KOPT-K1 (cell line): ENCODE measurements around the gene ZNF92.
"Not testable (repeated sequence)": the region's sequence is repeated elsewhere in the genome, so short reads cannot be mapped to it uniquely, and the experiment has no call there.

ENCODE experiments used
- H3K27ac ChIP-seq: fragments of 200-600 bp; sonication (generic); 2 replicates; pipeline ENCODE4 v1.5.1; 2016; ENCODE audit warnings: antibody characterized with exemption, mild to moderate bottlenecking, low read depth, low read length; ENCODE audit not compliant: poor library complexity, severe bottlenecking
- H3K36me3 ChIP-seq: fragments of 200-600 bp; sonication (generic); 2 replicates; pipeline ENCODE4 v1.5.1; 2017; ENCODE audit warnings: antibody characterized with exemption, mild to moderate bottlenecking, low read length, moderate library complexity; ENCODE audit not compliant: insufficient read depth
- H3K9me3 ChIP-seq: fragments of 200-600 bp; sonication (generic); 2 replicates; pipeline ENCODE4 v1.5.1; 2017; ENCODE audit warnings: antibody characterized with exemption, low read length, mild to moderate bottlenecking; ENCODE audit not compliant: insufficient read depth, poor library complexity, severe bottlenecking

Gene ZNF92

DNA sequence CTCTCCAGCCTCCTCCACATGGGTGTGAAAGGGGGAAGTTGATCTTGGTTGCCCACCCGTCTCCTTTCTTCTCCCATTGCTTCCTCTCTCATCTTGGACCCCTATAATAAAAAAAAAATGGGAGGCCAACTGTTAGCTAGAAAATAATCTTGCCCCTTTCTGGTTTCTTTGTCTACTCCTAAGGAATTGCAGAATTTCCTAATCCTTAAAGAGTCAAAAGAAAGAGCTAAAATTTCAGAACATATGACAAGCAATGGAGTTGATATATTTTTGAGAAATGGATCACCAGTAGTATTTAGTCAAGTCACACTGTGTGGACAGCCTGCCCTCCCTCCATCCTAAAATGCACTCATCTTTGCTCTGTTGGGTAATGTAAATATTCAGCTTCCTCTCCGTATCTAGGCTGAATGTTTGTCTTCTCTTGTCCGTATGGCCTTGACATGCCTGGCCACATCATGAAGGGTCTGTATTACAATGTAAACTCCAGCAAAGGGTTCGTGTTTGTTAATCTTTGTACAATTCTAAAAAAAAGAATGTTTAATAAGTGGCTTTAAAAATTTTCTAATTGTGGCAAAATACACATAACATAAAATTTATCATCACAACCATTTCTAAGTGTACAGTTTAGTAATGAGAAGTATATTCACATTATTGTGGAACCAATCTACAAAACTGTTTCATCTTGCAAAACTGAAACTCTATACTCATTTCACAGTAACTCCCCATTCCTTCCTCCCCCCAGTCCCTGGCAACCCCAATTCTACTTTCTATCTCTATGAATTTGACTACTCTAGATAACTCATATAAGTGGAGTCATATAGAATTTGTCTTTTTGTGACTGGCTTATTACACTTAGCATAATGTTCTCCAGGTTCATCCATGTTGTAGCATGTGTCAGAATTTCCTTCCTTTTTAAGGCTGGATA, 71.5 kb downstream of the ZNF92 start:
- H3K9me3 ChIP-seq, result peaks cover 10% of the 10 kb centered on the region
- H3K36me3 ChIP-seq, result no peaks in the 10 kb centered on the region
- H3K27ac ChIP-seq, result no peak overlapping the region

DNA sequence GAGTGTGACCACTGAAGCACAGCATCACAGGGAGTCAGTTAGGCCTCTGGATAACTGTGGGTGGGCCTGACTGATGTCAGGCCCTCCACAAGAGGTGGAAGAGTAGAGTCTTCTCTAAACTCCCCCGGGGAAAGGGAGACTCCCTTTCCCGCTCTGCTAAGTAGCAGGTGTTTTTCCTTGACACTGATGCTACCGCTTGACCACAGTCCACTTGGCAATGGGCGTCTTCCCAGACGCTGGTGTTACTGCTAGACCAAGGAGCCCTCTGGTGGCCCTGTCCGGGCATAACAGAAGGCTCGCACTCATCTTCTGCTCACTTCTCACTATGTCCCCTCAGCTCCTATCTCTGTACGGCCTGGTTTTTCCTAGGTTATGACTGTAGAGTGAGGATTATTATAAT, 73.4 kb downstream of the ZNF92 start:
- H3K27ac ChIP-seq, H3K9me3 ChIP-seq, H3K36me3 ChIP-seq: not testable (repeated sequence)

DNA sequence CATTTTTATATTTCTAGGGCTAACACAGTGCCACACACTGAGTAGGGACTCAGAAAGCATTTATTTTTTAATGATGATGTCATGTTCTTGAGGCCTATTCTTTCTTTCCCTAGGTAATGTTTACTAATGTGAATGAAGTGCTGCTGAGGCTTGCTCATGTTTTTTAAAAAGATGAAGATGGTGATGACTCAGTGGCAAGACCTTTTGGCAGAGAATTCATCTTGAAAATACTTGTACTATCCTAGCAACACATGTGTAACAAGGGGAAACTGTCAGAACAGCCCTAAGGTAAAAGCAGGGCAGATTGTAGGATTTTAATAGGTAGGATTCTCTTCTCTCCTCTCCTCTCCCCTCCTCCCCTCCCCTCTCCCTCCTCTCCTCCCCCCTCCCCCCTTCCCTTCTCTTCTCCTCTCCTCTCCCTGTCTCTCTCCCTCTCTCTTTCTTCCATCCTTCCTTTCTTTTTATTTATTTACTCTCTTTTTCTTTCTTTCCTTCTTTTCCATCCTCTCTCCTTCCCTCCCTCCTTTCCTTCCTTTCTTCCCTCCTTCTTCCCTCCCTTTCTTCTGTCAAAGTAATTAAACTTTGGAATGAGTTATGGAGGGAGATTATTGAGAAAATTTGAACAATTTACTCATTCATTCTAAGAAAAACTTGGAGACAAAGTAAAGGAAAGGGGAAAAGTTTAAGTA, 75.3 kb downstream of the ZNF92 start:
- Histone ChIP-seq H3K27ac (no peak overlapping the region), H3K9me3 (peaks cover 10% of the 10 kb centered on the region), H3K36me3 (no peaks in the 10 kb centered on the region)

DNA sequence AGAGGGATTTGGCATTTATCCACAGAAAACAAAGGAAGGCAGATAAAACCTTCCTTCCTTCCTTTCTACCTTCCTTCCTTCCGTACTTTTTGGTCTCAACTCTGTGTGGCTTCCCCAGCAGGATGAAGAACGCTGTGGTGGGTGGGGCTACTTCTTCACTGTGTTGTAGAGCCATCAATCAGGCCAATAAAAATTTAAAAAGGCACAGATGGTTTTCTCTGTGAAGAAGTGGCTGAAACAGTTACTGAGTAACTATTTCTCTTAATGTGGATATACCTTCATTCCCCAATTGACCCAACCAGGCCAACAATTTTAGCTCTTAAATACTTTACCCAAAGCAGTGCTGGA, 75.8 kb downstream of the ZNF92 start:
- H3K36me3 ChIP-seq, result no peaks in the 10 kb centered on the region
- peaks cover 10% of the 10 kb centered on the region for H3K9me3 ChIP-seq
- H3K27ac ChIP-seq, result no peak overlapping the region
